Progenitor cell of endocrine pancreas (in vitro differentiated cells): ENCODE results near the gene KRT13. TPM values are rescaled to one million over a fixed set of nuclear protein-coding genes. Genes with fewer than 3 reads are reported as not detected.
A peak's percentile ranks its signal among the peaks of the same experiment; 100 is the strongest.

Experiments used
- DNase-seq: peaks from one replicate; pipeline ENCODE4 v3.0.0; 2021; ENCODE audit warnings: low spot score; ENCODE audit not compliant: unreplicated experiment
- H3K27ac Mint-ChIP-seq: 2 replicates; pipeline ENCODE4 v1.8.0; 2021; ENCODE audit warnings: mild to moderate bottlenecking, moderate library complexity, mixed read lengths
- H3K27me3 Mint-ChIP-seq: 2 replicates; pipeline ENCODE4 v1.8.0; 2021; ENCODE audit warnings: mixed read lengths
- H3K36me3 Mint-ChIP-seq: 2 replicates; pipeline ENCODE4 v1.8.0; 2022; ENCODE audit warnings: mixed read lengths; ENCODE audit not compliant: insufficient read depth
- H3K4me1 Mint-ChIP-seq: 2 replicates; pipeline ENCODE4 v1.8.0; 2021; ENCODE audit warnings: low read depth, mixed read lengths
- H3K4me3 Mint-ChIP-seq: 2 replicates; pipeline ENCODE4 v1.8.0; 2021; ENCODE audit warnings: low read depth, mild to moderate bottlenecking, moderate library complexity, mixed read lengths
- H3K9me3 Mint-ChIP-seq: 2 replicates; pipeline ENCODE4 v1.8.0; 2021; ENCODE audit warnings: low read depth, mixed read lengths
- CTCF ChIP-seq: fragments of 200-600 bp; sonication (generic); IDR thresholded peaks from one replicate; pipeline ENCODE4 v1.5.0; 2021; ENCODE audit warnings: antibody characterized with exemption, mild to moderate bottlenecking; ENCODE audit not compliant: unreplicated experiment
- total RNA-seq: library from RNA; stranded (reverse); gene quantifications from 2 replicates; pipeline ENCODE4 v1.2.1, GENCODE V29; 2021

The KRT13 gene
- total RNA-seq, 1 donor from 2014 or later = not detected

- no peaks in the 10 kb centered on the region for H3K9me3 Mint-ChIP-seq
- no peak within 1 kb of the TSS for H3K27ac Mint-ChIP-seq
- no peak for DNase-seq
- H3K27me3 Mint-ChIP-seq = peaks cover 44% of the 10 kb centered on the region
- H3K4me3 Mint-ChIP-seq = no peak within 1 kb of the TSS
- no peaks in the 10 kb centered on the region for H3K36me3 Mint-ChIP-seq
- no peak for TF ChIP-seq CTCF
- H3K4me1 Mint-ChIP-seq = peaks cover 2% of the 10 kb centered on the region
These were observed 15.9 kb downstream of the KRT13 start, which contains the start of gene KRT36 for GRCh38 chr17:41489531-41489930. TSS of gene KRT36 (minus strand) at chr17:41489910. CDS start at chr17:41489864, 46 bp downstream.

- Mint-ChIP-seq H3K36me3 (no peaks in the 10 kb centered on the region), H3K27me3 (peaks cover 36% of the 10 kb centered on the region), H3K4me3 (no peak overlapping the region), H3K4me1 (peaks cover 15% of the 10 kb centered on the region), H3K27ac (no peak overlapping the region), H3K9me3 (no peaks in the 10 kb centered on the region)
- no peak for DNase-seq
- peak; percentile 49 for TF ChIP-seq CTCF
These were observed 18.4 kb downstream of the KRT13 start for GRCh38 chr17:41486809-41487530.

GRCh38 chr17:41486316-41486715 lies 19.1 kb downstream of the KRT13 start:
- Mint-ChIP-seq H3K27ac (no peak overlapping the region), H3K36me3 (no peaks in the 10 kb centered on the region), H3K4me1 (peaks cover 15% of the 10 kb centered on the region), H3K4me3 (no peak overlapping the region), H3K27me3 (peaks cover 32% of the 10 kb centered on the region), H3K9me3 (no peaks in the 10 kb centered on the region)
- TF ChIP-seq CTCF = no peak
- DNase-seq = no peak

- Mint-ChIP-seq H3K27me3 (peaks cover 27% of the 10 kb centered on the region), H3K4me1 (peaks cover 15% of the 10 kb centered on the region), H3K9me3 (no peaks in the 10 kb centered on the region), H3K36me3 (no peaks in the 10 kb centered on the region), H3K27ac (no peak overlapping the region), H3K4me3 (no peak overlapping the region)
- TF ChIP-seq CTCF = no peak
- no peak for DNase-seq
These were observed 20.2 kb downstream of the KRT13 start for GRCh38 chr17:41484920-41485904.
